ENCODE data around the gene DGKB.

DNA sequence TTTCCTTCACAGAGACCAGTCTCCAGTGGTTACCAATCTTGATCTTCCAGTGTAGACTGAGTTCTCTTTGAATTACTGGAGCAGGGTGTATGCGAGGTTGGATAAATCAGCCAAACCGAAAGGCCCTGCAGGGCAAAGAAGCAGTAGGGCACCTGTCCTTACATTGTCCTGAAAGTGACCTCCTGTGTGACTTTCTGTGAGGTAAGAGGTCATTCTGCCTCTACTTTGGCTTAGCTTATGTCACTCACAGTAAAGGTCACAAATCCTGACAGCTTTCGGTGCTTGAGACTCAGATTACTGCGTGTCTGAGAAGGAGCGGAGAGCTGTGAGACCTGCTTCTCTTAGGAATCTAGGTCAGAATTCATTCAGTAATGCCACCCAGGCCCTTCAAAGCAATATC, 660.4 kb downstream of the DGKB start:
- TF ChIP-seq, protein P1, sequence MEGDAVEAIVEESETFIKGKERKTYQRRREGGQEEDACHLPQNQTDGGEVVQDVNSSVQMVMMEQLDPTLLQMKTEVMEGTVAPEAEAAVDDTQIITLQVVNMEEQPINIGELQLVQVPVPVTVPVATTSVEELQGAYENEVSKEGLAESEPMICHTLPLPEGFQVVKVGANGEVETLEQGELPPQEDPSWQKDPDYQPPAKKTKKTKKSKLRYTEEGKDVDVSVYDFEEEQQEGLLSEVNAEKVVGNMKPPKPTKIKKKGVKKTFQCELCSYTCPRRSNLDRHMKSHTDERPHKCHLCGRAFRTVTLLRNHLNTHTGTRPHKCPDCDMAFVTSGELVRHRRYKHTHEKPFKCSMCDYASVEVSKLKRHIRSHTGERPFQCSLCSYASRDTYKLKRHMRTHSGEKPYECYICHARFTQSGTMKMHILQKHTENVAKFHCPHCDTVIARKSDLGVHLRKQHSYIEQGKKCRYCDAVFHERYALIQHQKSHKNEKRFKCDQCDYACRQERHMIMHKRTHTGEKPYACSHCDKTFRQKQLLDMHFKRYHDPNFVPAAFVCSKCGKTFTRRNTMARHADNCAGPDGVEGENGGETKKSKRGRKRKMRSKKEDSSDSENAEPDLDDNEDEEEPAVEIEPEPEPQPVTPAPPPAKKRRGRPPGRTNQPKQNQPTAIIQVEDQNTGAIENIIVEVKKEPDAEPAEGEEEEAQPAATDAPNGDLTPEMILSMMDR (conservative IDR thresholded peaks at IDR 0.05), result no peak
- TF ChIP-seq EZH2 (IDR thresholded peaks at IDR 0.05; ENCODE audit: low read depth), result no peak

Measured in PC-9 (cell line).